ENCODE results near the gene GCH1. TPM values are rescaled to one million over a fixed set of nuclear protein-coding genes. Genes with fewer than 3 reads are reported as not detected.

GCH1 gene
- polyA plus RNA-seq, 1 donor from 2014 or later = 4.9 TPM

GRCh38 chr14:54942913-54943312 lies 40.3 kb upstream of the GCH1 start:
- no peaks in the 10 kb centered on the region for H4K20me1 ChIP-seq (ENCODE audit: insufficient read depth)
- H3K4me3 ChIP-seq (ENCODE audit: low read length) = no peak overlapping the region
- H2AFZ ChIP-seq (ENCODE audit: low read depth, low read length) = no peak overlapping the region
- no peaks in the 10 kb centered on the region for H3F3A ChIP-seq (ENCODE audit: insufficient read depth, low read length, poor library complexity, severe bottlenecking)
- no peaks in the 10 kb centered on the region for H3K36me3 ChIP-seq (ENCODE audit: insufficient read depth, low read length)
- no peaks in the 10 kb centered on the region for H3K79me2 ChIP-seq (replicated peaks; ENCODE audit: insufficient read depth, low read length)
- no peaks in the 10 kb centered on the region for H3K27me3 ChIP-seq (ENCODE audit: insufficient read depth, low read depth, low read length)
- no peak overlapping the region for H3K27ac ChIP-seq (ENCODE audit: low read length)
- no peak overlapping the region for H3K4me2 ChIP-seq (ENCODE audit: low read length)
- no peak overlapping the region for H3K9ac ChIP-seq (ENCODE audit: low read length)
- H3K9me3 ChIP-seq (ENCODE audit: low read length) = no peaks in the 10 kb centered on the region
- no peak for TF ChIP-seq SMC3 (conservative IDR thresholded peaks at IDR 0.05; ENCODE audit: poor library complexity)
- TF ChIP-seq, protein P1, sequence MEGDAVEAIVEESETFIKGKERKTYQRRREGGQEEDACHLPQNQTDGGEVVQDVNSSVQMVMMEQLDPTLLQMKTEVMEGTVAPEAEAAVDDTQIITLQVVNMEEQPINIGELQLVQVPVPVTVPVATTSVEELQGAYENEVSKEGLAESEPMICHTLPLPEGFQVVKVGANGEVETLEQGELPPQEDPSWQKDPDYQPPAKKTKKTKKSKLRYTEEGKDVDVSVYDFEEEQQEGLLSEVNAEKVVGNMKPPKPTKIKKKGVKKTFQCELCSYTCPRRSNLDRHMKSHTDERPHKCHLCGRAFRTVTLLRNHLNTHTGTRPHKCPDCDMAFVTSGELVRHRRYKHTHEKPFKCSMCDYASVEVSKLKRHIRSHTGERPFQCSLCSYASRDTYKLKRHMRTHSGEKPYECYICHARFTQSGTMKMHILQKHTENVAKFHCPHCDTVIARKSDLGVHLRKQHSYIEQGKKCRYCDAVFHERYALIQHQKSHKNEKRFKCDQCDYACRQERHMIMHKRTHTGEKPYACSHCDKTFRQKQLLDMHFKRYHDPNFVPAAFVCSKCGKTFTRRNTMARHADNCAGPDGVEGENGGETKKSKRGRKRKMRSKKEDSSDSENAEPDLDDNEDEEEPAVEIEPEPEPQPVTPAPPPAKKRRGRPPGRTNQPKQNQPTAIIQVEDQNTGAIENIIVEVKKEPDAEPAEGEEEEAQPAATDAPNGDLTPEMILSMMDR (IDR thresholded peaks at IDR 0.05; ENCODE audit: poor library complexity, severe bottlenecking) = no peak
- TF ChIP-seq POLR2AphosphoS5 (IDR thresholded peaks at IDR 0.05) = no peak
- no peak for TF ChIP-seq MXI1 (conservative IDR thresholded peaks at IDR 0.05; ENCODE audit: poor library complexity, severe bottlenecking)
- H3K9me2 ChIP-seq (ENCODE audit: insufficient read depth, low read length) = no peaks in the 10 kb centered on the region

GRCh38 chr14:54936816-54937215 lies 34.2 kb upstream of the GCH1 start:
- Histone ChIP-seq H3K27me3 (ENCODE audit: insufficient read depth, low read depth, low read length) (no peaks in the 10 kb centered on the region), H4K20me1 (ENCODE audit: insufficient read depth) (no peaks in the 10 kb centered on the region), H3K36me3 (ENCODE audit: insufficient read depth, low read length) (no peaks in the 10 kb centered on the region), H3K79me2 (replicated peaks; ENCODE audit: insufficient read depth, low read length) (no peaks in the 10 kb centered on the region), H3K27ac (ENCODE audit: low read length) (no peak overlapping the region), H3K9ac (ENCODE audit: low read length) (no peak overlapping the region), H3F3A (ENCODE audit: insufficient read depth, low read length, poor library complexity, severe bottlenecking) (no peaks in the 10 kb centered on the region), H3K9me3 (ENCODE audit: low read length) (no peaks in the 10 kb centered on the region), H3K4me2 (ENCODE audit: low read length) (no peak overlapping the region), H3K9me2 (ENCODE audit: insufficient read depth, low read length) (no peaks in the 10 kb centered on the region), H3K4me3 (ENCODE audit: low read length) (no peak overlapping the region), H2AFZ (ENCODE audit: low read depth, low read length) (no peak overlapping the region)
- TF ChIP-seq MXI1 (conservative IDR thresholded peaks at IDR 0.05; ENCODE audit: poor library complexity, severe bottlenecking) (no peak), EP300 (conservative IDR thresholded peaks at IDR 0.05; ENCODE audit: poor library complexity, severe bottlenecking) (no peak), SMC3 (conservative IDR thresholded peaks at IDR 0.05; ENCODE audit: poor library complexity) (no peak), EZH2 (IDR thresholded peaks at IDR 0.05; ENCODE audit: borderline replicate concordance, insufficient read depth, low read length, poor library complexity, severe bottlenecking) (no peak), POLR2AphosphoS5 (IDR thresholded peaks at IDR 0.05) (no peak), TAF1 (IDR thresholded peaks at IDR 0.05; ENCODE audit: low read depth) (no peak), RAD21 (conservative IDR thresholded peaks at IDR 0.05) (no peak)
- TF ChIP-seq, protein P1 (IDR thresholded peaks at IDR 0.05; ENCODE audit: poor library complexity, severe bottlenecking) = no peak
- TF ChIP-seq, protein P2, sequence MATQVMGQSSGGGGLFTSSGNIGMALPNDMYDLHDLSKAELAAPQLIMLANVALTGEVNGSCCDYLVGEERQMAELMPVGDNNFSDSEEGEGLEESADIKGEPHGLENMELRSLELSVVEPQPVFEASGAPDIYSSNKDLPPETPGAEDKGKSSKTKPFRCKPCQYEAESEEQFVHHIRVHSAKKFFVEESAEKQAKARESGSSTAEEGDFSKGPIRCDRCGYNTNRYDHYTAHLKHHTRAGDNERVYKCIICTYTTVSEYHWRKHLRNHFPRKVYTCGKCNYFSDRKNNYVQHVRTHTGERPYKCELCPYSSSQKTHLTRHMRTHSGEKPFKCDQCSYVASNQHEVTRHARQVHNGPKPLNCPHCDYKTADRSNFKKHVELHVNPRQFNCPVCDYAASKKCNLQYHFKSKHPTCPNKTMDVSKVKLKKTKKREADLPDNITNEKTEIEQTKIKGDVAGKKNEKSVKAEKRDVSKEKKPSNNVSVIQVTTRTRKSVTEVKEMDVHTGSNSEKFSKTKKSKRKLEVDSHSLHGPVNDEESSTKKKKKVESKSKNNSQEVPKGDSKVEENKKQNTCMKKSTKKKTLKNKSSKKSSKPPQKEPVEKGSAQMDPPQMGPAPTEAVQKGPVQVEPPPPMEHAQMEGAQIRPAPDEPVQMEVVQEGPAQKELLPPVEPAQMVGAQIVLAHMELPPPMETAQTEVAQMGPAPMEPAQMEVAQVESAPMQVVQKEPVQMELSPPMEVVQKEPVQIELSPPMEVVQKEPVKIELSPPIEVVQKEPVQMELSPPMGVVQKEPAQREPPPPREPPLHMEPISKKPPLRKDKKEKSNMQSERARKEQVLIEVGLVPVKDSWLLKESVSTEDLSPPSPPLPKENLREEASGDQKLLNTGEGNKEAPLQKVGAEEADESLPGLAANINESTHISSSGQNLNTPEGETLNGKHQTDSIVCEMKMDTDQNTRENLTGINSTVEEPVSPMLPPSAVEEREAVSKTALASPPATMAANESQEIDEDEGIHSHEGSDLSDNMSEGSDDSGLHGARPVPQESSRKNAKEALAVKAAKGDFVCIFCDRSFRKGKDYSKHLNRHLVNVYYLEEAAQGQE (IDR thresholded peaks at IDR 0.05; ENCODE audit: borderline replicate concordance) = no peak

All from neural cell (in vitro differentiated cells).